HG03175 (cell line): Measurements from ENCODE around the gene PLCL1.
"Not testable (repeated sequence)": the region's sequence is repeated elsewhere in the genome, so short reads cannot be mapped to it uniquely, and the experiment has no call there.

Source experiments
- ATAC-seq: cut with Tn5 transposase; IDR thresholded peaks from one replicate; pipeline ENCODE4 v1.9.1; 2021; ENCODE audit warnings: mild to moderate bottlenecking, moderate library complexity; ENCODE audit not compliant: unreplicated experiment

Gene PLCL1

GRCh38 chr2:197993830-197994229 lies 189.4 kb downstream of the PLCL1 start:
- ATAC-seq: no peak

- ATAC-seq: no peak
Observed at GRCh38 chr2:197994751-197995150, 190.4 kb downstream of the PLCL1 start.

DNA sequence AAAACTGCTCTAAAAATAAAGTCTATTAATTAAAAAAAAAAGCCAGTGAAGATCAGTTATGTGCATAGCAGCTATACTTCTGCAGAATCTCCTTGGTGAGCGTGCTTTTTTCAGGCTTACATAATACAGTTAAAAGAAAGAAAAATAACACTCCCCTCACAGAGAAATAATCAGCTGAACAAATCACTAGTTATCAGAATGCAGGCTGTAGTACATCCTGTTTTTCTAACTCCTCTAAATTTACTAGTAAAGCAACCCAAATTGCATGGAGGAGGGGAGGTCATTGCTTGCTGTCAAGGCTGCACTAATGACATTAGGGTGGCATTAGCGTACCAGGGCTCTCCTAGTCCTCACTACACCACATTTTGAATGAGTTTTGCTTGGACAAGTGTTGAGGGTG lies 192.2 kb downstream of the PLCL1 start:
- no peak for ATAC-seq

DNA sequence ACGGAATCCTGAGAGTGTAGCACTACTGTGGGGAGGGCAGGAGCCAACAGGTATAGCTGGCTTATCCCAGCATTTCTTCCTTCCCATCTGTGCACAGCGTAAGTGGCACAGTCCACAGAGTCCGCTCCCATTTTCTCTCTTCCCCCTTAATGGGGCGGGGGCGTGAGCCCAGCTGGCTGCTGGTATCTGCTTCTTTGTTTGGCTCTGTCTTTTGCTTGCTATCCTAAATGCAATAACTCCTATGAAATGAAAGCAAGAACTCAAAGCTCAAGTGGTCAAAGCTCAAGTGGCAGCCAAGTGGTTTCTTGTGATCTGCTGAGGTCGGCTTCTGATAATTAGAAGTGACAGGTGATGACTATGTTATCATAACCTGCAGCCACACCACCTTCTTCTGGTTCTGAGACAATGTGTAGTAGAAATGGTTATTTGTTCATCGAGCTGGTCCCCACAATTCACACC lies 192.7 kb downstream of the PLCL1 start:
- no peak for ATAC-seq

GRCh38 chr2:197998702-197999101 lies 194.3 kb downstream of the PLCL1 start:
- ATAC-seq: no peak

DNA sequence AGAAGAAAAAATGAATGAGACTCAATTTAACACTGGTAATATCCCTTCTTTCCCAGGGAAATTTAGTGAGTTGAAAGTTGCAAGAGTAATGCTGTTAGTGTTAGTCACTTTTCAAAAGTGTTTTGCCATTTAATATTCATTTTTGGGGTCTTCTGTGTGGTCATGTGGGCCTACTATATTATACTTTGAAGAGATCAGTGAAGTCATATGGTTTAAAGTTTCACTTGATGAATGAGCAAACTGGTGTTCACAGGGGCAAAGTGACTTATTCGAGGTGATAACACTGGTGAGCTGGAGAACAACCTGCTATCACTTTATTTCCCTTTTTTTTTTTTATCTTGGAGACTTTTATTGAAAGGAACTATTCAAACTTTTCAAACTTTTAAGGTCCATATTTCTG lies 196.0 kb downstream of the PLCL1 start:
- no peak for ATAC-seq

GRCh38 chr2:198004173-198004572 lies 199.8 kb downstream of the PLCL1 start:
- no peak for ATAC-seq

- ATAC-seq: peak; percentile 77
Observed at GRCh38 chr2:198004921-198005829, 200.8 kb downstream of the PLCL1 start.

GRCh38 chr2:198006733-198007132 lies 202.3 kb downstream of the PLCL1 start:
- no peak for ATAC-seq

DNA sequence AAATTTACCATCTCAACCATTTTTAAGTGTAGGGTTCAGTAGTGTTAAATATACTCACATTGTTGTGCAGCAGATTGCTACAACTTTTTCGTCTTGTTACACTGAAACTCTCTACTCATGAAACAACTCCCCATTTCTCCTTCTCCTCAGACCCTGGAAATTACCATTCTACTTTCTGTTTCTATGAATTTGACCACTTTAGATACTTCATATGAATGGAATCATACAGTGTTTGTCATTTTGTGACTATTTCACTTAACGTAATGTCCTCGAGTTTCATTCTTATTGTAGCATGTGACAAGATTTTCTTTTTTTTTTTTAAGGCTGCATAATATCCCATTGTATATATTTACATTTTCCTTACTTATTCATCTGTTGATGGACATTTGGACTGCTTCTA lies 203.8 kb downstream of the PLCL1 start:
- ATAC-seq: no peak

GRCh38 chr2:198012025-198012424 lies 207.6 kb downstream of the PLCL1 start:
- ATAC-seq: no peak

GRCh38 chr2:198016243-198016642 lies 211.8 kb downstream of the PLCL1 start:
- no peak for ATAC-seq

- no peak for ATAC-seq
Observed at GRCh38 chr2:198017068-198017467, 212.7 kb downstream of the PLCL1 start.

GRCh38 chr2:198028955-198029354 lies 224.6 kb downstream of the PLCL1 start:
- no peak for ATAC-seq

DNA sequence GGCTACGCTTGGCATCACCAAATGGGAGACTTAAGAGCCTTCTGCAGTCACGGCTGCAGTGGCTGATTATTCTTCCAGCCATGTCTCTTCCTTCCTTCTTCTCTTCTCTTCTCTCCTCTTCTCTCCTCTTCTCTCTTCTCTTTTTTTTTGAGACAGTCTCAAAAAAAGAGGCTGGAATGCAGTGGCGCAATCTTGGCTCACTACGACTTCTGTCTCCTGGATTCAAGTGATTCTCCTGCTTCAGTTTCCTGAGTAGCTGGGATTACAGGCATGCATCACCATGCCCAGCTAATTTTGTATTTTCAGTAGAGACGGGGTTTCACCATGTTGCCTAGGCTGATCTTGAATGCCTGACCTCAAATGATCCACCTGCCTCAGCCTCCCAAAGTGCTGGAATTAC lies 225.2 kb downstream of the PLCL1 start:
- not testable (repeated sequence) for ATAC-seq

DNA sequence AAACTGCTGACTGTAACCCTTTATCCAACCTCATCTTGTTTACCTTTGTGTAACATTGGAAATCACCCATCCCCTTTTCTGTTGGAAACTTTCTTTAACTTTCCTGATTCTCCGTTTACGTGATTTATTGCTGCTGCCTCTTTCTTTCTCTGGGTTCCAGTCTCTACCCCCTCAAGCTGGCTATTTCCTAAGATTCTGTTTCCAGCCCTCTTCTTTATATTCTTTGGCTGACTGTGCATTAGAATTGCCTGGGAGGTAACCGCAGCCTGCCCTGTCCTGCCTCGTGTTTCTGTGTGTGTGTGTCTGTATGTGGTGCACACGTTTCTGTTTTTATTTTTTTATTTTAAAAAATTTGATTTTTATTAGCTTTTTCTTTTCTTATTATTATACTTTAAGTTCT lies 229.2 kb downstream of the PLCL1 start:
- no peak for ATAC-seq

- ATAC-seq: peak; percentile 53
Observed at GRCh38 chr2:198036029-198036879, 231.9 kb downstream of the PLCL1 start.

DNA sequence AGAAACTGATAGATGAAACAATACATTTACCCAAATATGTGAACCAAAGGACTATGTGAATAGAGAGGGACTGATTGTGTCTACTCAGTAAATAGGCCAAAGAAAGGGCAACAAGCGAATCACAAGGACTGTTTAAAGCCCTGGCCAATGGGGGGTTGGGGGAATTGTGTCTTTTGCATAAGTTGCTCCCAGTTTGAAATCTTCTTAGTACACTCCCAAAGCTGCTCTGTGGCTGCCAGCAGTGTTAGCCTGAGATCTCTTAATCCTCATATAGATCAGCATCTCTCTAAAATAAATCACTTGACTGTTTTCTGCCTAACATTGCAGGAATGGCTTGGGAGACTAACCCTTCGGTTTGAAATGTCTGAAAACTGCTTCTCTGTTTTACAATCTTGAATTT lies 236.4 kb downstream of the PLCL1 start:
- no peak for ATAC-seq

GRCh38 chr2:198042189-198042588 lies 237.8 kb downstream of the PLCL1 start:
- peak; percentile 91 for ATAC-seq

GRCh38 chr2:198044777-198045176 lies 240.4 kb downstream of the PLCL1 start:
- no peak for ATAC-seq

GRCh38 chr2:198045227-198045626 lies 240.8 kb downstream of the PLCL1 start:
- no peak for ATAC-seq

GRCh38 chr2:198052741-198053140 lies 248.3 kb downstream of the PLCL1 start:
- ATAC-seq: no peak
